Right lobe of liver (tissue), 4 donors: ENCODE measurements around the gene TGFBR2.

ENCODE experiments used
- CTCF ChIP-seq, 4 donors: fragments of 200-600 bp in 3 of 4; fragments of 450-650 bp in 1 of 4; IDR thresholded peaks; one replicate each; pipeline versions ENCODE4 v1.5.1 to v1.8.0; 2016 to 2022; ENCODE audit warnings: antibody characterized with exemption in 4 of 4, mild to moderate bottlenecking in 2 of 4
- POLR2A ChIP-seq: fragments of 450-650 bp; IDR thresholded peaks from one replicate; pipeline ENCODE4 v1.6.1; 2017; ENCODE audit warnings: antibody characterized with exemption, mild to moderate bottlenecking
- donor health status: DM: no; HTN: no; CAD: no.
- donor health status: DM: no; HTN: no; CAD: no.
- donor health status: DM: no; HTN: yes; CAD: no.

- TF ChIP-seq CTCF (IDR thresholded peaks at IDR 0.05), result no peak
- TF ChIP-seq POLR2A, result no peak
These were observed 66.6 kb downstream of the TGFBR2 start for GRCh38 chr3:30672959-30673358.
